Muscle of leg (tissue), 11 donors: ENCODE measurements around the gene ACTN1. TPM values are rescaled to one million over a fixed set of nuclear protein-coding genes. Genes with fewer than 3 reads are reported as not detected.
A peak's percentile ranks its signal among the peaks of the same experiment; 100 is the strongest.

Experiments used
- DNase-seq: peaks from one replicate; pipeline ENCODE4 v3.0.0; 2013
- H3K27ac ChIP-seq: one replicate; pipeline ENCODE4 v1.5.1; 2013; ENCODE audit warnings: mild to moderate bottlenecking, low read length, control low read depth
- H3K27me3 ChIP-seq: one replicate; pipeline ENCODE4 v1.6.1; 2013; ENCODE audit warnings: low read length; ENCODE audit not compliant: control insufficient read depth, insufficient read depth
- H3K36me3 ChIP-seq: one replicate; pipeline ENCODE4 v1.6.1; 2013; ENCODE audit warnings: low read length; ENCODE audit not compliant: control insufficient read depth, insufficient read depth
- H3K4me1 ChIP-seq: one replicate; pipeline ENCODE4 v1.6.1; 2013; ENCODE audit warnings: low read length; ENCODE audit not compliant: control insufficient read depth, insufficient read depth
- H3K4me3 ChIP-seq: one replicate; pipeline ENCODE4 v1.5.1; 2013; ENCODE audit warnings: low read length, control low read depth
- H3K9me3 ChIP-seq: replicated peaks from 2 replicates; pipeline ENCODE4 v1.6.1; 2013; ENCODE audit warnings: low read depth, low read length; ENCODE audit not compliant: control insufficient read depth
- WGBS: methylation state at CpG from one replicate; pipeline ENCODE4 v1.1.5; 2013; ENCODE audit warnings: missing lambda C conversion rate; ENCODE audit not compliant: insufficient coverage; 5-methylcytosine and 5-hydroxymethylcytosine counted together
- polyA plus RNA-seq, 8 donors: library from polyadenylated mRNA; unstranded; fragments of 120-200 nt; gene quantifications; one replicate each; pipeline versions ENCODE4 v1.2.1 to v1.2.3, GENCODE V29; 2013; ENCODE audit warnings: inconsistent platforms in 1 of 8, low replicate concordance in 1 of 8; ENCODE audit not compliant: insufficient read length in 8 of 8, insufficient read depth in 1 of 8
- total RNA-seq: library from RNA; stranded (reverse); fragments of 120-200 nt; gene quantifications from one replicate; pipeline ENCODE4 v1.2.4, GENCODE V29; 2013

ACTN1 gene
- total and polyA plus RNA-seq, 9 donors = 30.3 to 58.5 (median 48.5) TPM

DNA sequence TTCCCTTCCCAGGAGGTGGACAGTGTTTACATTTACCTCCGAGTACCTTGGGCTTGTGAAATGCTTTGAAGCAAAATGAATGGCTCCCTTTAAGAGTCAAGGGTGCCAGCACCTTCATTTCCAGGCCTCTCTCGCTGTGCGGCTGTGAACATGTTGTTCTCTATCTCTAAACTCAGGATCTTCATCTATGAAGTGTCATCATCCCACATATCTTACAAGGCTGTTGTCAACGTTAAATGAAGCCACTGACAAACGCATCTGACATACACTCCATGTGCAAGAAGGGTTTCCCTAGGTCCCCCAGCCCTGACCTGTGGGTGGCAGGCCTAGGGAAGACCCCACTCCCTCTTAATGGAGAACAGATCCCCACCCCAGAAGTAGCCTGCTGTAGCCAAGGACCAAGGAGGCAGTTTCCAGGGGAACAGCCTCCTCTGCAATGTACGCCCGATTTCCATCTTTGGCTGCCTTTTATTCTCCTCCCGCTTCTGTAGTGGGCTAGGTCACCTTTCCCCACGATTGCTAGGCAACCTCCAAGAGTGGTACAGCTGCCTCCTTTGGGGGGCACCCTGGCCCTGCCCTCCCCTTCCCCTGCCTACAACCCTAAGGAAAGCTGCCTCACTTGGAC, 7.6 kb downstream of the ACTN1 start:
- peaks cover 45% of the 10 kb centered on the region for H3K4me1 ChIP-seq
- H3K36me3 ChIP-seq = peaks cover 15% of the 10 kb centered on the region
- no peak overlapping the region for H3K27ac ChIP-seq
- no peaks in the 10 kb centered on the region for H3K27me3 ChIP-seq
- no peak overlapping the region for H3K4me3 ChIP-seq
- H3K9me3 ChIP-seq = no peaks in the 10 kb centered on the region
- no peak for DNase-seq
- 84% methylated on average over 9 of the region's 9 CpGs for WGBS

DNA sequence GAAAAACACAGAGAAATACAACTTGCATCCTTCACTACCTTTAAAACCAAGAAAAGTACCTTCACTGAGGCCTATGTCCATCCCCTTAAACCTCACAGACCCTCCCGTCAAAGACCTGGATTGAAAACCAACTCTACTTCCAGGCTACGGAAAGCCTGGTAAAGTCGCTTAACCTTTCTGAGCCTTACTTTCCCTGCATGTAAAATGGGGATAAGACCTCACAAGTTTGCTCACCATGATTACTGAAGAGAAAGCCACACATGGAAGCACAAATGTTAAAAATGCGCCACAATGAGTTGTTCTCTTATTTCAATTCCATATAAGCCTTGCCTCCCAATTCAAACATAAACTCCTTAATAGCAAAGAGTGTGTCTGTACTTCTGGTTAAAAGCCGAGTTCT, 8.4 kb downstream of the ACTN1 start:
- Histone ChIP-seq H3K4me1 (peaks cover 45% of the 10 kb centered on the region), H3K4me3 (no peak overlapping the region), H3K27ac (peak overlapping the region; percentile 85), H3K27me3 (no peaks in the 10 kb centered on the region), H3K36me3 (peaks cover 15% of the 10 kb centered on the region), H3K9me3 (no peaks in the 10 kb centered on the region)
- 0% methylated on average over 1 of the region's 5 CpGs for WGBS
- no peak for DNase-seq

DNA sequence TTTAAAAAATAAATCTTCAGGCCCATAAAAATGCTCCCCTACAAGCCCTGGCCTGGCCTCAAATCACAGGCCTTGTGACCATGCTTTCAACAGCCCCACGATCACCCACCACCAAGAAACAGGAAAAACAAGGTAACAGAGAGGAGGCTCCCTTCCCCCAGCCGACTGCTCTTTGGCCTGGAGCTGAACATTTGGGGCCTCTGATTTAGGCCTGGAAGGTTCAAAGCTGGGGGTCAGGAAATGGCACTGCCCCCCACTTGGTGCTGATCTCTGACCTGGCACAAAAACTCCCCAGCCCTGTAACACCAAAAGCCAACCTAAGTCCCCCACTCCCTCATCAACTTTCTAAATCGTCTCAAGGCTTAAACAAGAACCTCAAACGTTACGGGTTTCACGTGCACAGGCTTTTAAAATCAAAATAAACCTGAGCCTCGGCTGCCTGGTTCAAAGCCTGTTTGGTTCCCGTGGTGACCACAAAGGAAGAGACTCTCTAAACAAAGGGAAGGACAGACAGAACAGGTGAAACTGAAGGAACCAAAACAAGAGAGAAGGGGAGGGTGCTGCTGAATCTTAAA, 9.0 kb downstream of the ACTN1 start:
- Histone ChIP-seq H3K27ac (peak overlapping the region; percentile 85), H3K4me3 (no peak overlapping the region), H3K36me3 (peaks cover 15% of the 10 kb centered on the region), H3K27me3 (no peaks in the 10 kb centered on the region), H3K4me1 (peaks cover 48% of the 10 kb centered on the region), H3K9me3 (no peaks in the 10 kb centered on the region)
- peak; percentile 39 for DNase-seq
- WGBS = 32% methylated on average over 7 of the region's 8 CpGs

DNA sequence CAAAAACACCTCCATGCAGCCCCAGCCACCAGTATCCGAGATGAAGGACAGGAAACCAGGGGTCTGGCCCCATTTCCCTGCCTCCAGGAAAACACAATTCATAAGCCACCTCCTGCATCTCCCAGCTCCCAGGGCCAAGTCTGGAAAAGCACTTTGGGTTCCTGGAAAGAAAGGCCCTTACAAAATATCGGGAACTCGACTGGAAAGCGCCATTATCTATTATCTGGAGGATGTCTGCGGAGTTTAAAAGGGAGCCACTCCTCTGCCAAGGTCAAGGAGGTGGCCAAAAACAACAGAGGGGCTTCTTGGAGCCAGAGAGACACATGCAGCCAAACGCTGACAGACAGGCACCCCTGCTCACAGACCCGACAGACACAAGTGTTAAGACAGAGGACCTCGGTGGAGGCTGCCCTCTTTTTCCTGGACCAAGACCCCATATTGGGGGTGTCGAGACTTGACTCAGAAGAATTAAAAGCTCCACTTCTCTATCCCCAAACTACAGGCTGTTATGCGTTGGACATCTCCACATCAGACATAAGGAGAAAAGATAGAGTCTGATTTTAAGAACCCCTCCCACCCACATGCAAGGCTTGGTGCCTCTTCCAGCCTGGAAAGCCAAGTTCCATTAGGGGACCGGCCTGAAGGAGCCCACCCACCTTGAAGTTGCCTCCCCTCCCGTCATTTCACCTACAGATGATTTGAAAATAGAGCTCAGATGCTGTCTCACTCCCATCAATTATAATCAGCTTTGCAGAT, 9.6 kb downstream of the ACTN1 start:
- Histone ChIP-seq H3K4me3 (no peak overlapping the region), H3K4me1 (peaks cover 52% of the 10 kb centered on the region), H3K27ac (peak overlapping the region; percentile 85), H3K36me3 (peaks cover 10% of the 10 kb centered on the region), H3K9me3 (no peaks in the 10 kb centered on the region), H3K27me3 (no peaks in the 10 kb centered on the region)
- 25% methylated on average over 8 of the region's 12 CpGs for WGBS
- DNase-seq = peak; percentile 88

DNA sequence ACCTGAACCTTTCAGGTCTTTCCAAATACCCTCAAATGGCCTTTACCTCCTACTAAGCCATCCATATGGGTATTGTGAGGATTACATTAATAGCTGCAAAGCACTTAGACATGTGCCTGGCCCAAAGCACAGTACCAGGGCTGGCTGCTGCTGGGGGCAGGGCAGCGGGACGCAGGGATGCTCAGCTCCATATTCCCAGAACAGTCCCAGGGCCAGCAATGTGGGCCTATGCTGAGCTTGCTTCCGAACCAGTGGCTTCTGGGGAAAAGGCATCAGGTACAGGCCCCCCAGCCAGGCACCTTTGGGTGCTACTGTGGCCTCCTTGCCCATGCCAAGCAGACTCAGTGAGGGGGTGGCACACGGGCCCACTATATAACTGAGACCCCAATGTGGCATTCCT, 10.4 kb downstream of the ACTN1 start:
- Histone ChIP-seq H3K27ac (peak overlapping the region; percentile 85), H3K4me3 (no peak overlapping the region), H3K9me3 (no peaks in the 10 kb centered on the region), H3K27me3 (no peaks in the 10 kb centered on the region), H3K4me1 (peaks cover 58% of the 10 kb centered on the region), H3K36me3 (peaks cover 7% of the 10 kb centered on the region)
- 74% methylated on average over 3 of the region's 4 CpGs for WGBS
- no peak for DNase-seq

DNA sequence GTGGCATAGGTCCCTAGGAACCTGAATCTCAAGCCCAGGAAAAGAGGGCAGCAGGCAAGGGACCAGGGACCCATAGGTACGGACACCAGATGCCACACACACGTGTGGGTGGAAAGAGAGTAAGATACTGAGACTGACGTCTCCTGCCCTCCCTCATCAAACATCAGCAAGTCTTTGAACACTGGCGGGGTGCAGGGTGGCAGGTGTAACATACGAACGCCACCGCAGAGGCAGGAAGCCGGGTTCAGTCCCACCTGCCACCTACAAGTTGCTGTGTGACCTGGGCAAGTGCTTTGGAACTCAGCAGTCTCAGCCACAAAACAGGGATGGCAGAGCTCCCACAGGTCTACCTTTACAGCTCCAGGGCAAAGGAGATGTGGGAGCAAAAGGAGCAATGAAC, 11.1 kb downstream of the ACTN1 start:
- Histone ChIP-seq H3K27me3 (no peaks in the 10 kb centered on the region), H3K4me1 (peaks cover 58% of the 10 kb centered on the region), H3K9me3 (no peaks in the 10 kb centered on the region), H3K36me3 (peaks cover 4% of the 10 kb centered on the region), H3K27ac (no peak overlapping the region), H3K4me3 (no peak overlapping the region)
- no peak for DNase-seq
- 90% methylated on average over 5 of the region's 8 CpGs for WGBS

DNA sequence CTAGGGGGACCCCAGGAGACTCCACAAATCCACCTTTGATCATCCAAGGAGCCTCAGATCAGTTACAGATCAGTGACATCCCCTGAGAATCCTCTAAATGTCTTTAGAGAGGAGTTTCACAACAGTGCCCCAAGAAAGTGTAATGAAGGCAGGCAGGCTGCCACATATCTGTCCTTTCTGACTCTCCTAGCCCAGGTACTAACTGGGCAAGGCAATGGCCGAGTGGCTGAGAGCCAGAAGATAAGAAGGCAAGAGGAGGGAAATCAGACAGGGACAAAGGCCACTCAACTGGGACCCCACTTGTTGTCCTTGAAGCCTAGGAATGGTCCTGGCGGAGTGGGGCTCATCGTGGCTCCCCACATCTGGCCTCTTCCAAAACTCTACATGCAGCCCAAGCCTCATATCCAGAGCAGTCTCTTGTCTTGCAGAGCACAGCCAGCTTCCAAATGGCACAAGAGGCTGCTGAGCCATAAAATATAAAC, 11.6 kb downstream of the ACTN1 start:
- Histone ChIP-seq H3K27ac (no peak overlapping the region), H3K4me1 (peaks cover 61% of the 10 kb centered on the region), H3K27me3 (no peaks in the 10 kb centered on the region), H3K36me3 (peaks cover 3% of the 10 kb centered on the region), H3K4me3 (no peak overlapping the region), H3K9me3 (no peaks in the 10 kb centered on the region)
- no CpG with 5 or more reads among the region's 3 CpGs for WGBS
- DNase-seq = no peak

DNA sequence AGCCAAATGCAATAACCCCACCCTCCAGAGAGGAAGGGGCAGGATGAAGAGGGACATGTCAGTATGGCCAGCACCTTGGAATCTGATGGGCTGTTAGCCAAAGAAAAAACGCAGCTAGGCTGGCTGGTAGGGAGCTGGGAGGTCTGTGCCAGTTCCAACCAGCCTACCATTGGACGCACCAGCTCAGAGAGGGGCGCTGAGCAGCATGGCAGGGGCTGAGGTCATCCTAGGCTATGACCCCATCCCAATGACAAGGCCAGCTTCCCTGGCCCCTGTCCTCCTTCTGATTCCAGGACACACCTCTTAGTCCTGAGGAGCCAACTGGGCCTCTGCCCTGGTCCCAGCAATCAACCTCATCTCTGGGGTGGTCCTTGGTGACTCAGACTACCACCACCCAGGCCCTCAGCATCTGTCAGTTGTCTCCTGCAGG, 12.2 kb downstream of the ACTN1 start:
- no peak for DNase-seq
- peaks cover 65% of the 10 kb centered on the region for H3K4me1 ChIP-seq
- H3K27me3 ChIP-seq = no peaks in the 10 kb centered on the region
- H3K9me3 ChIP-seq = no peaks in the 10 kb centered on the region
- 89% methylated on average over 3 of the region's 3 CpGs for WGBS
- peaks cover 3% of the 10 kb centered on the region for H3K36me3 ChIP-seq
- H3K27ac ChIP-seq = no peak overlapping the region
- no peak overlapping the region for H3K4me3 ChIP-seq

DNA sequence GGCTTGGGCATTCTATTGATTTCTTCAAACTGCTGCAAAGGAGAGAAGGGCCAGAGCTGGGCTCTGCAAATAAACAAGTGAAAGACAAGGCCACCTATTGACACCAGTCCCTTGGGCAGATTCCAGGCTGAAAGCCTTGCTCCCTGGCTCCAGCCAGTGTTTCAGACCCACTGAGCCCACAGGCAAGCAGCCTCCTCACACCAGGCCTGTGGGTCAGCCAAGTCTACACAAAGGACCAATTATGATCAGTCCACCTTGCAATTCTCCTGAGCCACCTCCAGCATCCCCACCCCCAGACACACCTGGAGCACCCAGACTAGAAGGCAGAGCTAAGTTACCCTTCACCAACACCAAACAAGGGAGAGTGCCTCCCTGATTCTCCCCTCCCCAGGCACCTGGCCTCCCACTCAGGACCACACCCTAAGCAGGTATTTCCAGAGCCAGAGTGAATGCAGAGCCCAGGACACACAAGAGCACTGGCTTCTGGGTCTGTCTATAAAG, 13.8 kb downstream of the ACTN1 start:
- no peaks in the 10 kb centered on the region for H3K9me3 ChIP-seq
- DNase-seq = no peak
- H3K36me3 ChIP-seq = no peaks in the 10 kb centered on the region
- H3K27me3 ChIP-seq = no peaks in the 10 kb centered on the region
- no peak overlapping the region for H3K4me3 ChIP-seq
- no peak overlapping the region for H3K27ac ChIP-seq
- H3K4me1 ChIP-seq = peaks cover 69% of the 10 kb centered on the region
